H1 (cell line): ENCODE measurements around the gene ABHD11. TPM values are rescaled to one million over a fixed set of nuclear protein-coding genes. Genes with fewer than 3 reads are reported as not detected.

Experiments
- ASH2L ChIP-seq: fragments of 200-600, 300-600 bp; sonication (generic); IDR thresholded peaks from one replicate; pipeline ENCODE4 v1.7.1; 2017; ENCODE audit warnings: low read length
- ATF3 ChIP-seq: IDR thresholded peaks from 2 replicates; pipeline ENCODE4 v1.6.1; 2011; ENCODE audit warnings: low read depth, mild to moderate bottlenecking, low read length; ENCODE audit not compliant: insufficient read depth
- BCL11A ChIP-seq, 2 experiments: IDR thresholded peaks; one replicate each; pipeline ENCODE4 v1.6.1; 2011; ENCODE audit warnings: low read depth in 2 of 2, low read length in 2 of 2, mild to moderate bottlenecking in 2 of 2
- CHD2 ChIP-seq: IDR thresholded peaks from 2 replicates; pipeline ENCODE4 v1.6.1; 2012; ENCODE audit warnings: low read length, improper control_type of control experiment
- HDAC2 ChIP-seq, 2 experiments: fragments of 300-600 bp in 1 of 2; sonication (generic) in 1 of 2; IDR thresholded peaks; 2 replicates each; pipeline ENCODE4 v1.6.1; 2011 to 2012; ENCODE audit warnings: low read depth in 2 of 2, low read length in 2 of 2, mild to moderate bottlenecking in 2 of 2, moderate library complexity in 2 of 2, borderline replicate concordance in 1 of 2, inconsistent platforms in 1 of 2
- JUN ChIP-seq: IDR thresholded peaks from 2 replicates; pipeline ENCODE4 v1.6.1; 2011; ENCODE audit warnings: low read depth, mild to moderate bottlenecking, improper control_type of control experiment, low read length
- KDM5A ChIP-seq: fragments of 200-600 bp; IDR thresholded peaks from 2 replicates; pipeline ENCODE4 v1.7.1; 2012; ENCODE audit warnings: mild to moderate bottlenecking, low read length, inconsistent platforms, mixed read lengths
- NRF1 ChIP-seq: IDR thresholded peaks from 2 replicates; pipeline ENCODE4 v1.6.1; 2011; ENCODE audit warnings: mild to moderate bottlenecking, low read depth, low read length, improper control_type of control experiment
- PHF8 ChIP-seq: fragments of 200-600 bp; sonication (generic); conservative IDR thresholded peaks from 2 replicates; pipeline ENCODE4 v1.7.1; 2012; ENCODE audit warnings: low read depth, mild to moderate bottlenecking, inconsistent platforms, low read length, moderate library complexity
- TEAD4 ChIP-seq: IDR thresholded peaks from 2 replicates; pipeline ENCODE4 v1.6.1; 2012; ENCODE audit warnings: low read depth, low read length, inconsistent platforms, mixed read lengths
- polyA plus RNA-seq, 7 experiments: library from polyadenylated mRNA; depleted of rRNA in 3 of 7; stranded (reverse) in 5 of 7; unstranded in 2 of 7; fragments of >200 nt in 5 of 7; fragments of 200-250 nt in 2 of 7; gene quantifications; 1 replicate in 5 of 7; 2 replicates in 1 of 7; 4 replicates in 1 of 7; pipeline versions ENCODE4 v1.2.1 to v1.2.3, GENCODE V29; 2011 to 2013; ENCODE audit warnings: missing spikeins in 2 of 7, mixed read lengths in 2 of 7
- total RNA-seq: library from RNA; stranded (reverse); fragmentation: NEBNext Ultra II Directional; extraction: Animal tissue kit (Norgen Biotek cat#: 25700); gene quantifications from 2 replicates; pipeline ENCODE4 v1.2.1, GENCODE V29; 2021

The ABHD11 gene
- total and polyA plus RNA-seq, 2 of the 8 experiments (the other 6 are each of a cell fraction or from before 2014, with no cell fraction given), result 19.8 to 42.2 TPM

DNA sequence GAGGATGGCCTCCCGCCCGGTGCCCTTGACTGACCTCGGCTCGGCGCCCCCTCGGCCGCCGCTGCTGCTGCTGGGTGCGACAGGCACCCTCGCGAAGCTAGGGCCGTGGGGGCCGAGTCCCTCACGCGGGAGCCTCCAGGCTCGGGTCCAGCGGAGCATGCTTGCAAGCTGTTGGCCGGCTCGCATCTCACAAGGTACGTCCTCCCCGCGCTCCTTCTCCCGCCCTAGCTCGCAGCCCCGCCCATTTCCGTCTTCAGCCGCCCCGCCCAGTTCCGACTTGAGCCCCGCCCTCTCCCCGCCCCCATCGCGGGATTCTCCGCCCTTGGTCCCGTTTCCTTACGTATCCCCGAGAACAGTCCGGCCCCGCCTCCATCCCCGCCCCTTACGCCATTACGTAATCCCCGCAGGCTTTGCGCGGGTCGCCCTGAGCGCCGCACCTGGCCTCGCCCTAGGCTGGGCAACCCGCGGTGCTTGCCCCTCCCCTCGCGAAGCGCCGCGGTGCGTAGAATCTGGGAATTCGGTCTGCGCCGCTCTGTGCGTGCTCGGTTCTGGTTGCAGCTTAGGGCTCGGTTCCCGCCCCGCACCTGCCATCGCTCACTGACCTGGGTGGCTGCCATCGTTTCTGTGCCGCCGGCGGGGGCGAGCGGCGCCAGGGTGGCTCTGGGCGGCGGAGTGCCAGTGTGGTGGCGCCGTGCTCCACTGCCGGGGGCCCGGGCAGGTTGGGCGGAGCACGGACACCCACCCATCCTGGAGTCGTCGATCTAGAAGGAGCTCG is at the start of gene ABHD11 (continued):
- TF ChIP-seq JUN, result 0 out of 2 replicates have a peak, but pooled peaks have one; percentile 30
- TF ChIP-seq CHD2, result peak; percentile 91
- no peak for TF ChIP-seq ATF3
- no peak for TF ChIP-seq NRF1
- TF ChIP-seq ASH2L, result peak; percentile 69
- TF ChIP-seq BCL11A (IDR thresholded peaks at IDR 0.05; ENCODE audit: low read depth in 2 of 2, low read length in 2 of 2), result no peak
- peak; percentile 80 for TF ChIP-seq PHF8
- TF ChIP-seq HDAC2 (IDR thresholded peaks at IDR 0.05; ENCODE audit: borderline replicate concordance in 1 of 2, low read depth in 2 of 2, low read length in 2 of 2), result 0 out of 4 replicates have a peak, but pooled peaks of 1 of the 2 experiments have one; percentile 3
- TF ChIP-seq TEAD4, result peak; percentile 52; the same call in 1 of the 2 replicates
- TF ChIP-seq KDM5A, result no peak
